Effector CD8-positive, alpha-beta T cell (primary cell): ENCODE measurements around the gene NKAIN2.
"Not testable (repeated sequence)": the region's sequence is repeated elsewhere in the genome, so short reads cannot be mapped to it uniquely, and the experiment has no call there.

Experiments
- DNase-seq: peaks from one replicate; lab custom pipeline; 2025; lab: John Stamatoyannopoulos, UW

The NKAIN2 gene

DNA sequence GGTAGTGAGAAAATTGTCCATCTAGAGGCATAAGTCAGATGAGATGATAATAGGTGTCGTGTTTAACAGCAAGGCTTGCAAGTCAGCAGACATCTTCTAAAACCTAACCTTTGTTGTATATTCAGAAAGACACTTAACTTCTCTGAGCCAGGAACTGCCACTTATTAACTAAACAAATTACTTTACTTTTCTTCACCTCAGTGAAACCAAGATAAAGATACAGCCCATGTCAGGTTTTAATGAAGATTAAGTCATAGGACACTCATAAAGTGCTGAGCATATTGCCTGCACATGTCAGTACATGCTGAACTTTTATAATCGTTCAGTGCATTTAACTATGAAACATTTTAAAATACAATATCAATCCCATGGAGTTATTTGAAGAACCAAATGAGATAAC is 286.8 kb downstream of the NKAIN2 start:
- DNase-seq: no peak

DNA sequence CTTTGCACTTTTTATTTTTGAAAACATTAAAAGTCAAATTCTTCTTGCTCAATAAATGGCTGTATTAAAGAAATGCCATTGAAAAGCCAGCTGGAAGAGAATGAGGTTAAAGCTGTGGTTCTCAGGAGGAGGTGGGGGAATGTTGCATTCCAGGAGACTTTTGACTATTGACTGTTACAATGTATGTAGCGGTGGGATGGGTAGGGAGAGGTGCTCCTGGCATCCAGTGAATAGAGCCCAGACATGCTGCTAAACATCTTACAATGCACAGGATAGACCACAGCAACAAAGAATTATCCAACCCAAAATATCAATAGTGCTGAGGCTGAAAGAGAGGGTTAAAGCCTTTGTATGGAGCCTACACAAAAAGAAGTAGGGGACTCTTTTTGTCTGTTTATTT is 295.9 kb downstream of the NKAIN2 start:
- DNase-seq: no peak

DNA sequence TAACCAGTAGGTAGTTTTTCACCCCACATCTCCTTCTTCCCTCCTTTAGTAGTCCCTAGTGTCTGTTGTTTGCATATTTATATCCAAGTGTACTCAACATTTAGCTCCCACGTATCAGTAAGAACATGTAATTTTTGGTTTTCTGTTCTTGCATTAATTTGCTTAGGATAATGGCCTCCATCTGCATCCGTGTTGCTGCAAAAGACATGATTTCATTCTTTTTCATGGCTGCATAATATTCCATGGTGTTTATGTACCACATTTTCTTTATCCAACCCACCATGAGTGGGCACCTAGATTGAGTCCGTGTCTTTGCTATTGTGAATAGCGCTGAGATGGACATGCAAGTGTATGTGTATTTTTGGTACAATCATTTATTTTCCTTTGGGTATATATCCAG is 306.8 kb downstream of the NKAIN2 start:
- DNase-seq: no peak

DNA sequence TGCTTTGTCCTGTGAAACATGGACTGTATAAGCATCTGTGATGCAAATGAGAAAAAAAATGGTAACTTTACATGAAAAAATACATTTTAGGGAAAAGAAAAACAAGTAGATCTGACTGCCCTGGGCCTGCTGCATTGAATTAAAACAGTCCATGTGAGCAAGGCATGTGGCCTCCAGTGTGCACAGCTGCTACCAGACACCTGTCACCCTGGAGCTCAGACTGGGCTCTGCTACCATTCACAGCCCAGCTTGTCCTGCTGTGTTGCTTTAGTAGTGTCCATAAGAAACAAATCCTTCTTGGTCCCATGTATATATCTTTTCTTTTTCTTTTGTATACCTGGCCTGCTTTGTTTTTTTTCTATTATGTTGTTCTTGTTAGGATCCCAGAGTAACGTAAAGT is 315.9 kb downstream of the NKAIN2 start:
- no peak for DNase-seq

DNA sequence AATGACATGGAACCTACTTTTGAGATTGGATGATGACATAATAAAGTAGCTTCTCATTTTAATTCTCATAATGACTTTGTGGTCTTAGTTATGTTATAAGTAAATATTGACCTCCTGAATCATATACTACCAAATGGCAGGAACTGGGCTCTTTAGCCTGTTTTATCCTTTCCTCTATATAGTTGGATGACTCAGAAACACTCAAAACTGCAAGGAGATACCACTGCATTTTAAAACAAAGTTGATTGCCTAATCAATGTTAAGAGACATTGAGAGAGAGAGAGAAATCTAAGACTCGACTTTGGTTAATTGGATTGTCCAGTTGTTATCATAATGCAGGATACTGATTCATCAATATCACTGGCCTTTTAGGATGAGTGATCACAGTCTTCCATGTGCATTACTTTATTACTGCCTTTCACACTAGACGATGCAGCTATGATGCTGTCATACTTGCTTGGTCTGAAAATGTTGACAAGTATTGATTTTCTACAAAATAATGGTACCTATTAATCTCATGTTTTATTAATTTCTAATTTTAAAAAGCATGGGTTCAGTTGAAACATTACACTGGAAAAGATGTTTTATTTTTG is 320.0 kb downstream of the NKAIN2 start:
- DNase-seq: no peak

DNA sequence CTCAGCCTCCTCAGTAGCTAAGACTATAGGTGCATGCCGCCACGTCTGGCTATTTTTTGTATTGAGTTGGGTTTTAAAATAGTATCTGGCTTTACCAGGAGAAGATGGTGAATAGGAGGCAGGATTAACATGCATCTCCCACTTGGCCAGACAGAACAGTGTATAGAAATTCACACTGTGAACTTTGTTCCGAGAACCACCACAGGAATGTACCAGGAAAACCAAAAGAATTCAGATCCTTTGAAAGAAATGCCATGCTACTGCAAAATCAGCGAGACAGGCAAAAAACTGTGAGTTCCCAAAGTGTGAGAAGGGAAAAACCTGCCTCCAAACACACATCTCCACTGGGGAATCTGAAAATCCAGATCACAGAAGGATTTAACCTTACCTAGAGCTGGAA is 327.6 kb downstream of the NKAIN2 start:
- DNase-seq: no peak

GRCh38 chr6:124131779-124132178 is 328.1 kb downstream of the NKAIN2 start:
- no peak for DNase-seq

DNA sequence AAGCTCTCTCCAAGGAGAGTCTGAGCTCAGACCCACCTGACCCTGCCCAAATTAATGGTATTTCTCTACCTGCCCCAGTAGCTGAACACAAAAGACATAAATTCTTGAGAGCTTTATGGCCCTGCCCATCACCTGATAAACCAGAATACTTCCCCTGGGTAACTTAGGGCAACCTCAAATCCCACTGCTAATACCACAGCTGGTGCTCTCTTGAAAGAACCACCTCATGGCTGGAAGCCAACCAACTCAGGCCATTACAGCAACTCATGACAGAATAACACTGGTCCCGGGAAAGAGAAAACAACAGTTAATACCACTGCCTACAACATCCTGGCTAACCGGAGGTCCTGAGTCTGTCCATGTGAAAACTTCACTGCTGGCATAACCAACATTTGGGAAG is 328.6 kb downstream of the NKAIN2 start:
- no peak for DNase-seq

- no peak for DNase-seq
These were observed 339.2 kb downstream of the NKAIN2 start for GRCh38 chr6:124142852-124143251.

DNA sequence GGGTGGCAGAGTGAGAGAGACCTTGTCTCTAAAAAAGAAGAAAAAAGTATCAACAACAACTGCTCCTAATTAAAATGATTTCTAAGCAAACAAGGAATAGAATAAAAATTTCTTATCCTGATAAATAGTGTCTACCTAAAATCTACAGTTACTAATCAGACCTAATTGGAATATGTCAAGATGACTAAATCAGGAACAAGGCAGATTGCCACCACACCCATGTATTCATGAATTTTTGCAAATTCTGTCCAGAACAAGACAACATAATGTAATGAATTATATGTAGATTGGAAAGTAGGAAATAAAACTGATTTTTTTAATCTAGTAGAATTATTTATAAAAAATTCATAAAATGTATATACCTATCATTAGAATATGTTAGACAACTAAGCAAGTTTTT is 339.8 kb downstream of the NKAIN2 start:
- DNase-seq: no peak

- no peak for DNase-seq
These were observed 344.0 kb downstream of the NKAIN2 start for GRCh38 chr6:124147621-124148020.

- no peak for DNase-seq
These were observed 344.7 kb downstream of the NKAIN2 start for GRCh38 chr6:124148236-124148957.

GRCh38 chr6:124149646-124150045 is 346.0 kb downstream of the NKAIN2 start:
- no peak for DNase-seq

GRCh38 chr6:124158024-124158423 is 354.4 kb downstream of the NKAIN2 start:
- DNase-seq: no peak

- no peak for DNase-seq
These were observed 360.0 kb downstream of the NKAIN2 start for GRCh38 chr6:124163676-124164075.

DNA sequence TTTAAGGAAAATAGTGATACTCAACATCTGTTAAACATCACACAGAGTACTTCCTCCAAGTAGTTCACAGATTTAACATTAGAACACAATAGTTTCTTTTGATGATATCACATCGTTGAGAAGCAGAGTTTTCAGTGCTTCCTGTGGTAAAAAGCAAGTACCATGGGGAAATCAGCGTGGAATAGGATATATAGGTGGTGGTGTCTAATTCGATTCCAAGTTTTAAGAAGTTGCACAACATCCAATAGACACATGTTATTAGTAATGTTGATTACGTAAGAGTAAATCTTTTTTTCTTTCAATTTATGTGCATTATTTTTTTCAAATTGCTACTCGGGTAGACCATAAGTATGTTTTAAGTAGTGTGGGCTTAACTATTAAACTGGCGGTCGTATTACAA is 360.7 kb downstream of the NKAIN2 start:
- DNase-seq: no peak

GRCh38 chr6:124167249-124167648 is 363.6 kb downstream of the NKAIN2 start:
- not testable (repeated sequence) for DNase-seq

DNA sequence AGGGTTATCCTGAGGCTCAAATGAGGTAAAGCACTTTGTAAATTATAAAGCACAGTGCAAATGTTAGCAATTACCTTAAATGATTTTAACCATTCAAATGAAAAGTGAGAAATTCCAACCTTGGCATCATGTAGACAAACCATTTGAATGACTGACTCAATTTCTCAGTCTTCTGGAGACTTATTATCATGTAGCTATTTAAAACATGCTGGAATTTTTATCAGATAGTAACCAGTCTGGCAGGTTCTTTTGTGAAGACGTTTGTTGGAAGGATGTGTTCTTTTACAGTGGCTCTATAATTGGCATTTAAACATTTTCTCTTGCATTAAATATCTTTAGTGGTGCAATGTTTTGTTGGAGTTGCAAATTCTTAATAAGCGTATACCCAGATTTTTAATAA is 386.6 kb downstream of the NKAIN2 start:
- no peak for DNase-seq

GRCh38 chr6:124193132-124193531 is 389.5 kb downstream of the NKAIN2 start:
- DNase-seq: no peak

GRCh38 chr6:124197148-124197547 is 393.5 kb downstream of the NKAIN2 start:
- no peak for DNase-seq

GRCh38 chr6:124199286-124199685 is 395.6 kb downstream of the NKAIN2 start:
- no peak for DNase-seq

DNA sequence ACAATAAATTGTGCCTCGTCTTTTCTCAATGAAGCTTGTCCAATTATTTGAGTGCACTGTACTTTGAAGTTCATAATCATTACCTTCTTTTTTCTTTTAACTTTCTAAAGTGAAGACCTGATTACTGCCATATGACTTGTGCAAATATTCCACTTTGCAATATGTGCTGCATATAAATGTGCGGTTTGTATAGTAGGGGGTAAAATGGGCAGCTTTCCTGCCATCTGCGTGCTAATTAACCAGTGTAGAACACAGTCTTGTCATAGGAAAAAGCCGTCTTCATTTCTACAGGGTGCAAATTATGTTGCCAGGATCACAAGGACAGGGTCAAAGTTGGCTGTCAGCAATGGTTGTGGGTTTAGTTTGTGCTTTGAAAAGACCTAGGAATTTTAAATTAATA is 397.0 kb downstream of the NKAIN2 start:
- DNase-seq: no peak

DNA sequence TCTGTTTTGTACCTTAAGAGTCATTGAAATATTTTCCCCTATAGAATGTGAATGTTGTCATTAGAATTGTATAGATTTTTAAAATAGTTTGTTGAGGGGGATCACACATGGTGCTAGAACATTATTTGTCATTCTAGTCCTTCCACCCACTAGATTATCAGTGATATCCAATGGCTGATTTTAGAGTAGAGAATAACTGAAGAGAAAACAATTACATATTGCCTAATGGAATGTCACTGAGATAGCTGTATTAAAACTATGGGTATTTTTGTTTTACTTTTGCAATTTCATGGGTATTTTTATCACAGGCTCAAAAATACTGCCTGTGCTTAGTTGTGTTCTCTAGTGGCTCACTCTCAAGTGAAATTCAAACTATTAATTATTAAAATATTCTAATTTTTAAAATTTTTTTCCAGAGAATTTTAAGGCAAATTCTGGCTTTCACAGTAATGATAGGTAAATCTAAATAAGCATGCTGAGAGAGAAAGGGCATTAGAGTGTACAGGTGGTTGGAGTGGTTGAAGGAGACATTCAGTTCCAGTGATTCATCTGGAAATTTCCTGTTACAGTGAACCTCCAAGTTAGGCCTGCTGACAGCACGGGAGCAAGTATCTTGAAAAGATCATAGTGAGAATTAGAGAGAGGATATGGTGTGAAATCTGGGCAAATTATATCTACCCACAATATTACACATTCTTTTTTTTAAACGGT is 399.6 kb downstream of the NKAIN2 start:
- no peak for DNase-seq
